MM.1S (cell line): ENCODE data around the gene ULK4.

Experiments
- DNase-seq: peaks from one replicate; pipeline ENCODE4 v3.0.0-alpha.2; 2015
- H2AFZ ChIP-seq: fragments of 300-600 bp; sonication (generic); 2 replicates; pipeline ENCODE4 v1.6.0; 2016; ENCODE audit warnings: antibody characterized with exemption, low read length
- H3F3A ChIP-seq: fragments of 300-600 bp; sonication (generic); 2 replicates; pipeline ENCODE4 v1.6.1; 2016; ENCODE audit warnings: mild to moderate bottlenecking, antibody characterized with exemption, low read length, moderate library complexity, mixed read lengths; ENCODE audit not compliant: insufficient read depth
- H3K27ac ChIP-seq: fragments of 300-600 bp; sonication (generic); 2 replicates; pipeline ENCODE4 v1.5.1; 2016; ENCODE audit warnings: mild to moderate bottlenecking, low read length
- H3K27me3 ChIP-seq: fragments of 300-600 bp; sonication (generic); replicated peaks from 2 replicates; pipeline ENCODE4 v1.6.0; 2016; ENCODE audit warnings: low read length; ENCODE audit not compliant: insufficient read depth
- H3K36me3 ChIP-seq: fragments of 300-600 bp; sonication (generic); replicated peaks from 2 replicates; pipeline ENCODE4 v1.6.1; 2016; ENCODE audit warnings: mild to moderate bottlenecking, low read length, mixed read lengths; ENCODE audit not compliant: insufficient read depth
- H3K4me1 ChIP-seq: fragments of 300-600 bp; sonication (generic); 2 replicates; pipeline ENCODE4 v1.6.1; 2016; ENCODE audit warnings: low read length, mixed read lengths
- H3K4me2 ChIP-seq: fragments of 300-600 bp; sonication (generic); 2 replicates; pipeline ENCODE4 v1.6.0; 2016; ENCODE audit warnings: low read depth, low read length
- H3K4me3 ChIP-seq: fragments of 300-600 bp; sonication (generic); 2 replicates; pipeline ENCODE4 v1.5.1; 2016; ENCODE audit warnings: low read length, mixed read lengths
- H3K79me2 ChIP-seq: fragments of 300-600 bp; sonication (generic); 2 replicates; pipeline ENCODE4 v1.6.1; 2016; ENCODE audit warnings: mixed run types, low read length, mixed read lengths
- H3K9ac ChIP-seq: fragments of 300-600 bp; sonication (generic); 2 replicates; pipeline ENCODE4 v1.6.1; 2016; ENCODE audit warnings: low read length, mixed read lengths
- H3K9me2 ChIP-seq: fragments of 300-600 bp; sonication (generic); replicated peaks from 2 replicates; pipeline ENCODE4 v1.6.1; 2016; ENCODE audit warnings: mild to moderate bottlenecking, low read length, mixed read lengths; ENCODE audit not compliant: insufficient read depth
- H3K9me3 ChIP-seq: fragments of 300-600 bp; sonication (generic); replicated peaks from 2 replicates; pipeline ENCODE4 v1.6.1; 2016; ENCODE audit warnings: mild to moderate bottlenecking, low read length, mixed read lengths; ENCODE audit not compliant: insufficient read depth
- H4K20me1 ChIP-seq: fragments of 300-600 bp; sonication (generic); 2 replicates; pipeline ENCODE4 v1.6.1; 2016; ENCODE audit warnings: mild to moderate bottlenecking, low read length, moderate library complexity, mixed read lengths; ENCODE audit not compliant: insufficient read depth
- EZH2 ChIP-seq: fragments of 300-600 bp; sonication (generic); optimal IDR thresholded peaks from 2 replicates; pipeline ENCODE3; 2017; ENCODE audit warnings: low read depth, mild to moderate bottlenecking, antibody characterized with exemption, low read length, mixed read lengths
- EZH2phosphoT487 ChIP-seq: fragments of 300-600 bp; sonication (generic); IDR thresholded peaks from 2 replicates; pipeline ENCODE4 v1.6.1; 2018; ENCODE audit warnings: antibody characterized with exemption, low read length
- TF ChIP-seq, protein P1 (sequence below): fragments of 300-600 bp; sonication (generic); IDR thresholded peaks from 2 replicates; pipeline ENCODE4 v1.5.1; 2016; ENCODE audit warnings: antibody characterized with exemption, low read length, mixed read lengths

The ULK4 gene

DNA sequence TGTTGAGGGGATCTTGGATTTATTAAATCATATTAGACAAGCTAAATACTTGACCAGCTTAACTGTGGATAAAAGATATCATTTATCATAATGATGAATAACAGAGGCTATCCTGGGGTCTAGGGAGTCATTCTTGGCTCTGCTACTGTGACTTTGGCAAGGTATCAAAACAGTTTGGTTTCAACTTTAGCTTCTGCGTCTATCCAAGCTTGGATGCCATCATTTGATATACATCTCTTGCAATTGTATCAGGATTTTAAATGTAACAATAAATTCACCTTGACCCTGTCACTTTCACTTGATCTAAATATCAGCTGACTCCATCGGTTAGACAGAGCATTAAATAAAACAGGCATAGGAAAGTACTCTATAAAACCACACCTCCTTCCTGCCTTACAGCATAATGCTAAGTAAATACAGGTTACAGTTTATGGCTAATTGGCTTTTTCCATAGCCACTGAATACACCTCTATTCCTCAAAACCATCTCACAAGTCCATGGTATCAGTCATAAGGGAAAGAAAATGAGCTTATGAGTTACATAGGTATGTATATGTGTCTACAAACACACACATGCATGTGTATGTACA is 499.7 kb downstream of the ULK4 start:
- Histone ChIP-seq H3K4me2 (no peak overlapping the region), H3K9me2 (peaks cover 4% of the 10 kb centered on the region; the same call in 1 of the 2 replicates), H3K9ac (no peak overlapping the region), H3K79me2 (no peaks in the 10 kb centered on the region), H3K27ac (no peak overlapping the region), H3K4me3 (no peak overlapping the region), H3F3A (no peaks in the 10 kb centered on the region), H3K27me3 (no peaks in the 10 kb centered on the region), H3K36me3 (no peaks in the 10 kb centered on the region), H3K9me3 (no peaks in the 10 kb centered on the region), H3K4me1 (no peaks in the 10 kb centered on the region), H2AFZ (no peak overlapping the region), H4K20me1 (no peaks in the 10 kb centered on the region)
- TF ChIP-seq EZH2phosphoT487 (no peak), EZH2 (no peak)
- TF ChIP-seq, protein P1, sequence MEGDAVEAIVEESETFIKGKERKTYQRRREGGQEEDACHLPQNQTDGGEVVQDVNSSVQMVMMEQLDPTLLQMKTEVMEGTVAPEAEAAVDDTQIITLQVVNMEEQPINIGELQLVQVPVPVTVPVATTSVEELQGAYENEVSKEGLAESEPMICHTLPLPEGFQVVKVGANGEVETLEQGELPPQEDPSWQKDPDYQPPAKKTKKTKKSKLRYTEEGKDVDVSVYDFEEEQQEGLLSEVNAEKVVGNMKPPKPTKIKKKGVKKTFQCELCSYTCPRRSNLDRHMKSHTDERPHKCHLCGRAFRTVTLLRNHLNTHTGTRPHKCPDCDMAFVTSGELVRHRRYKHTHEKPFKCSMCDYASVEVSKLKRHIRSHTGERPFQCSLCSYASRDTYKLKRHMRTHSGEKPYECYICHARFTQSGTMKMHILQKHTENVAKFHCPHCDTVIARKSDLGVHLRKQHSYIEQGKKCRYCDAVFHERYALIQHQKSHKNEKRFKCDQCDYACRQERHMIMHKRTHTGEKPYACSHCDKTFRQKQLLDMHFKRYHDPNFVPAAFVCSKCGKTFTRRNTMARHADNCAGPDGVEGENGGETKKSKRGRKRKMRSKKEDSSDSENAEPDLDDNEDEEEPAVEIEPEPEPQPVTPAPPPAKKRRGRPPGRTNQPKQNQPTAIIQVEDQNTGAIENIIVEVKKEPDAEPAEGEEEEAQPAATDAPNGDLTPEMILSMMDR = no peak
- no peak for DNase-seq

DNA sequence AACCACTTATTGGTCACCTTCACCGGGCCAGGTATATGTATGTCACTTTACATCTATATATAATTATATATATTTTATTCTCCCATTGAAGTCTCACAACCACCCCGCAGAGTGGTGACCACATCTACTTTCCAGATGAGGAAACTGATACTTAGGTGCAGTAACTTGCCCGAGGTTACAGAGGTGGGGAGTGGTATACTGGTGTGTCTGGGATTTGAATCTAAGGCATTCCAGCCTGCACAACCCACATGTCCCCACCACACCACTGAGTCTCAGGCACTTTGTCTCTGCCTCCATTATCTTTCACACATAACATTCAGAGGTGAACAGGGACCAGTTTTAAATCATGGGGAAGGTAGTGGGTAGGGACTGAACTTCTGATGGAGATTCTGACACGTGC is 501.2 kb downstream of the ULK4 start:
- TF ChIP-seq, protein P1 = no peak
- TF ChIP-seq EZH2phosphoT487 = no peak
- no peak for TF ChIP-seq EZH2
- Histone ChIP-seq H3K79me2 (no peaks in the 10 kb centered on the region), H3K9me3 (no peaks in the 10 kb centered on the region), H3K9ac (no peak overlapping the region), H3K36me3 (no peaks in the 10 kb centered on the region), H3K4me2 (no peak overlapping the region), H3K9me2 (peaks cover 4% of the 10 kb centered on the region; the same call in 1 of the 2 replicates), H2AFZ (no peak overlapping the region), H4K20me1 (no peaks in the 10 kb centered on the region), H3F3A (no peaks in the 10 kb centered on the region), H3K4me3 (no peak overlapping the region), H3K27me3 (no peaks in the 10 kb centered on the region), H3K27ac (no peak overlapping the region), H3K4me1 (no peaks in the 10 kb centered on the region)
- no peak for DNase-seq

DNA sequence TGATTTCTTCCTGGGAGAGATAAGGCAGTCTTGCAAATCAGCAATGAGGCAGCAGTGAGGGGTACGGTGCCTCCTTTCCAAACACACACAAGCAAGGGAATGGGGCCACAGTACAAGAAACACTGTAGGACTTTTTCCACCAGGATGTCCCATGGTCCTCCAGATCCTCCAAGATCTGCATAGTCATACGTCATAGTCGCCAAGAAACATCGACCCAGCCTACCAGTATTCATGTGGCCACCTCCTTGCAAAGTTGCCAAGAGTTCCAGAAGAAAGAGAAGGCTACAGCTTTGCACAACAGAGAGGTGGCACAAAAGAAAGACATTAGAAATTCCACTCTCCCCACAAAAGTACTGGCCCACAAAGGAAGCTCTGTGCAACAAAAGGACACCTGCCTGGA is 504.7 kb downstream of the ULK4 start:
- Histone ChIP-seq H3F3A (no peaks in the 10 kb centered on the region), H3K27me3 (no peaks in the 10 kb centered on the region), H3K9me2 (no peaks in the 10 kb centered on the region), H3K9ac (no peak overlapping the region), H3K79me2 (no peaks in the 10 kb centered on the region), H3K27ac (no peak overlapping the region), H2AFZ (no peak overlapping the region), H3K4me3 (no peak overlapping the region), H4K20me1 (no peaks in the 10 kb centered on the region), H3K4me1 (no peaks in the 10 kb centered on the region), H3K36me3 (no peaks in the 10 kb centered on the region), H3K4me2 (no peak overlapping the region), H3K9me3 (no peaks in the 10 kb centered on the region)
- TF ChIP-seq EZH2 = no peak
- TF ChIP-seq, protein P1 = no peak
- no peak for TF ChIP-seq EZH2phosphoT487
- DNase-seq = no peak
